Body of pancreas (tissue), 4 donors: Measurements from ENCODE around the gene ACOT7.

Experiments
- CTCF ChIP-seq, 7 experiments: fragments of 450-650 bp in 4 of 7; fragments of 200-600 bp in 3 of 7; sonication (generic) in 3 of 7; IDR thresholded peaks; one replicate each; pipeline ENCODE4 v1.5.1; 2016 to 2019; ENCODE audit warnings: antibody characterized with exemption in 7 of 7
- POLR2A ChIP-seq, 3 donors: fragments of 450-650 bp; IDR thresholded peaks; one replicate each; pipeline ENCODE4 v1.6.1; 2016; ENCODE audit warnings: antibody characterized with exemption in 3 of 3, mild to moderate bottlenecking in 2 of 3

GRCh38 chr1:6359216-6360116 is 34.1 kb downstream of the ACOT7 start:
- no peak for TF ChIP-seq CTCF (IDR thresholded peaks at IDR 0.05)
- peak in 2 of 3 donors; percentile 56 to 59 for TF ChIP-seq POLR2A (IDR thresholded peaks at IDR 0.05)
